HG03025 (cell line): ENCODE measurements around the gene AQP2.

Experiments
- ATAC-seq: cut with Tn5 transposase; IDR thresholded peaks from one replicate; pipeline ENCODE4 v1.9.1; 2021; ENCODE audit warnings: mild to moderate bottlenecking, moderate library complexity; ENCODE audit not compliant: unreplicated experiment, low FRiP score

Gene AQP2

DNA sequence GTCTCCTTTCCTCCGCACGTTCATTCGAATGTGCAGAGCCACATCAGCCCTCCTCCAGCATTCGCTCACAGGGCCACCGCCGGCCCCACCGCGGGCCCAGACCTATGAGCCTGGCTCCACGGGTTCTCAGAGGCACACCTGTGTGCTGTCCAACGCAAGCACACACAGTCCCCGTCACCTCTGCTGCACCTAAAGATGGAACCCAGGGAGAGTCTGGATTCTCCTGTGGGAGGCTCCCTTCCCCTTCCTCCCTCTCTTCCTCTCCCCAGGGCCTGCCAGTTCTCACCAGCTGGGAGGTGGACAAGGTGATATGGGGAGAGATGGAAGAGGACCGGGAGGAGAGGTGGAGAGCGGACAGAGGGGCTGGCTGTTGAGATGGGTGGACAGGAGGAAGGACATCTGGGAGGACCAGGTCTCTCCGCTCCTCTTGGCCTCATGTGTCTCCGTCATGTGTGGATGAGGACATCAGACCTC lies 17.3 kb downstream of the AQP2 start:
- ATAC-seq = no peak

DNA sequence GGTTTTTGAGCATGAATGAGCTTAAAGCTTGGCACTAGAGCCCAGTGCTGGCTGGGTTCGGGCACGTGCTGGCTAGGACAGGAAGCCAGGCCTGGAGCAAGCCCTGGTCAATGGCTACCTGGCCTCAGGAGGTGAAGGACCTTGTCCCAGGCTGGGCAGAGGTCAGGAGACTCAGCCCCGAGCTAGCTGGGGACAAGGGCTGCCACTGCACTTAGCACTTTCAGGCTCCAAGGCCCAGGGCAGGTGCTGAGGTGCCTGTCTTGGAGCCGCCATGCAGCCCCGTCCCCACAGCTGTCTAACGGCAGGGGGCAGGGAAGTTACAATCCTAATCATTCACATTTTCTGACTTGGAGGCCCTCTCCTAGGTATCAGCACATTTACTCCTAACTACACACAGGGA lies 17.9 kb downstream of the AQP2 start:
- ATAC-seq = no peak

- no peak for ATAC-seq
These were observed 18.5 kb downstream of the AQP2 start for GRCh38 chr12:49969027-49969426.

GRCh38 chr12:49969651-49970429 lies 19.3 kb downstream of the AQP2 start:
- no peak for ATAC-seq

GRCh38 chr12:49970658-49971057 lies 20.1 kb downstream of the AQP2 start:
- no peak for ATAC-seq

- no peak for ATAC-seq
These were observed 20.6 kb downstream of the AQP2 start for GRCh38 chr12:49971141-49971540.

DNA sequence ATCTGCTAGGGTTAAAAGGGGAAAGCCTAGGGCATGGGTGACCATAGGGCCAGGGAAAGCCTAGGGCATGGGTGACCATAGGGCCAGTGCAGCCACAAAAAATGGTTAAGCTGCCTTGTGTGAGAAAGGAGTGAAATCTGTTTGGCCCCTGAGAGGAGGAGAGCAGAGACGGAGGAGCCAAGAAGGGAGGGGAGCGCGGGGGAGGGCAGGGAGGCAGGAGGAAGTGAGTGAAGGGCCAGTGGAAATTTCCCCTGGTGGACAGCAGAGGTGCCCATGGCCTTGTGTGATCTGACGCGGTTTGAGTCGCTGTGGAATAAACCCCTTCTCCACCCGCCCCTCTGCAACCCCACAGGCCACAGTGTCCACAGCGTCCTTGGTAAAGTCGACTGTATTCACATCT lies 21.6 kb downstream of the AQP2 start:
- ATAC-seq = no peak

DNA sequence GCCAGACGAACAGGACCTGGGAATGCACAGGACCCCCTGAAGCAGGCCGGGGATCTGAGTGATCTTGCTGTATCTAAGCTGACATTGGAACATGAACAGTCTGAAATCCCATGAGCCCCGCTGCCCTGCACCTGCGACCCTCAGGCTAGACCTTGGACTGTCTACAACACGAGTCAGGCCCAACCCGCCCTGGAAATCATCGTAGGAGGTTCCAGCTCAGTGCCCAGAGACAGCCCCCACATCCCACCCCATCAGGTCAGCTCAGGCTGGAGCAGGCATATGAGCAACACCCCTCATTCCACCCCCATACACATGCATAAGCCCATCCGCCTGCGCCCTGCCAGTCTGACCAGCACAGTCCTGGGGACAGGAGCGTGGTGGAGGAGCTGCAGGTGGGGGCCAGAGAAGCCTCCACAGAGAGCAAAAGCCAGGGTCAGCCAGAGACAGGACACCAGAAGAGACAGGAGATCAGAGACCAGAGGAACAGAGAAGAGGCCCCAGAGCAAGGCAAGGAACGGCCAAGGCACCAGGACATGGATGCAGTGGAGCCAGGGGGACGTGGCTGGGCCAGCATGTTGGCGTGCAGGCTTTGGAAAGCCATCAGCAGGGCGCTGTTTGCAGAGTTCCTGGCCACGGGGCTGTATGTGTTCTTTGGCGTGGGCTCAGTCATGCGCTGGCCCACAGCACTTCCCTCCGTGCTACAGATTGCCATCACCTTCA lies 22.3 kb downstream of the AQP2 start, which contains the start of gene AQP6:
Gene AQP6, plus strand, starts transcription at position 307 of the 720 bp plus-strand sequence. Its CDS starts 227 bp downstream, at position 534.
- ATAC-seq = no peak

DNA sequence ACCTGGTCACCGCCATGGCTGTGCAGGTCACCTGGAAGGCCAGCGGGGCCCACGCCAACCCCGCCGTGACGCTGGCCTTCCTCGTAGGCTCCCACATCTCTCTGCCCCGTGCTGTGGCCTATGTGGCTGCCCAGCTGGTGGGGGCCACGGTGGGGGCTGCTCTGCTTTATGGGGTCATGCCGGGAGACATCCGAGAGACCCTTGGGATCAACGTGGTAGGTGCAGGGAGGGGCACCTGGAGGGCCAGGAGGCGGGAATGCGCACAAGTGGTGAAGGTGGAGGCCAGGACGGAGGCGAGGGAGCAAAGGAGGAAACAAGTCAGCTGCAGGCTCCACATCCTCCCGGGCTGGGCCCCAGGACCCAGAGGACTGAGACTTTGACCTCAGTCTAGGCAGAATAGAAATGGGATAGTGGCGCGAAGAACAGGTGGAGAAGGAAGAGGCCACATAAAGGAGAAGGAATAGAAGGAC lies 22.9 kb downstream of the AQP2 start:
- ATAC-seq = no peak

GRCh38 chr12:49974231-49974675 lies 23.7 kb downstream of the AQP2 start:
- ATAC-seq = no peak

GRCh38 chr12:49974677-49975317 lies 24.3 kb downstream of the AQP2 start:
- ATAC-seq = no peak

GRCh38 chr12:49975318-49975761 lies 24.8 kb downstream of the AQP2 start:
- no peak for ATAC-seq

DNA sequence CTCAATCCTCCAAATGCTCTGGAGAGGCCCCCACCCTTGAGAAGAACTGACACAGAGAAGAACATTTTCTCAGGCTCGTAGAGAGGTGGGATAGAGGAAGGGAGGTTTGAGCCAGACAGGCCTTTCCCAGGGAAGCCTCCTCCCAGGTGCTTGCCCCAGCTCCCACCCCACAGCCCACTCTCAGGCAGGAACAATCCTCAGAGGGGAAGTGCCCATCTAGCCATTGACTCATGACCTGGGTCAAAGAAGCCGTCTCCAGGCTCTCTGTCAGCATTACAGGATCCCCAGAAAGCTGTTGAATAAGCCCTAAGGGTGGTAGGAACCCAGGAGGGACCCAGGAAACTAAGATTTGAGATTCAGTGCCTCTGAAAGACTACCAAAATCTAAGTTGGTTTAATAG lies 26.0 kb downstream of the AQP2 start:
- no peak for ATAC-seq

GRCh38 chr12:49978125-49978524 lies 27.6 kb downstream of the AQP2 start:
- no peak for ATAC-seq

DNA sequence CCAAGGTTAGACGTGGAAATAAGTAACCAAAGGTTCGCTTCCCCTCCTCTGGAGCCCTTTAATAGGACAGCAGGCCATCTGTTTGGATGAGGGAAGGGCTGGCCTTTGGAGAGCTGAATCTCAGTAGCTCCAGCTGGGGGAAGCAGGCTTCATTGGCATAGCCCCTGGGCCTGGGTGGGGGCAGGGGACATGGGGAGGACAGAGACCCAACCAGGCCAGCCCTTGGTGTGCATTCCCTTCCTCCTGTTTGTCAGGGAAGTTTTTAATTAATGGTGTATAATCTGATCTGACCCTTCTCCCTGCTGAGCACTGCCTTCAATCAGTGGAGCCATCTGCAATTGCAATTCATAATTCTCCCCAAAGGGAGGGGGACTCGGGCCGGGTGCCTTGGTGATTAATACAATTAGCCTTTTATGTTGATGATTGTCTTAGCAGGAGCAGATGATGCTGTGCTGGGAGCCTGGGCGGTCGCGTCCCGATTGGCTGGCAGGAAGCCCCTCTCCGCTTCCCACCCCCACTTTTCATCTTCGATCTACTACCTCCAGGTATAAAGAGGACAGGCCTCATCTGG lies 28.6 kb downstream of the AQP2 start:
- no peak for ATAC-seq

DNA sequence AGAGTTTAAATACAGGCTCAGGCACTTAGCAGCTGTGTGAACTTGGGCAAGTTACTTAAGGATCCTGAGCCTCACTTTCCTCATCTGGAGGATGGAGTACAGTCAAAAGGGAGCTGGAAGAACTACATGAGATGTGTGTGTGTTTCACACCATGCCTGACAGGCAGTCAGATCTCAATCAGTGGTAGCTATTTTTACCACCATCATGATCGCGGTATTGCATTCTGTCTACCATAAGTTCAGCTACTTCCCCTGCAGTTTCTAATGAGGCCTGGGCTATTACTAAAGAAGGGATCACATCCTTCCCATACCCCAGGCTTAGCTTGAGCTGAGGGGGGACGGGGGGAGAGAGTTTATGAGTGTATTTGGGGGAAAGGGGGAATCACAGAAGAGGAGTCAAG lies 29.3 kb downstream of the AQP2 start:
- ATAC-seq = no peak

- no peak for ATAC-seq
These were observed 30.2 kb downstream of the AQP2 start for GRCh38 chr12:49980501-49981349.

- no peak for ATAC-seq
These were observed 31.9 kb downstream of the AQP2 start for GRCh38 chr12:49982246-49983087.

- ATAC-seq = no peak
These were observed 33.4 kb downstream of the AQP2 start for GRCh38 chr12:49983892-49984291.
